ENCODE data around the gene VANGL1. TPM values are rescaled to one million over a fixed set of nuclear protein-coding genes. Genes with fewer than 3 reads are reported as not detected.
"Not testable (repeated sequence)": the region's sequence is repeated elsewhere in the genome, so short reads cannot be mapped to it uniquely, and the experiment has no call there.

VANGL1 gene
- total RNA-seq, 4 donors from 2014 or later, result 17.7 to 33.6 (median 26.2) TPM

DNA sequence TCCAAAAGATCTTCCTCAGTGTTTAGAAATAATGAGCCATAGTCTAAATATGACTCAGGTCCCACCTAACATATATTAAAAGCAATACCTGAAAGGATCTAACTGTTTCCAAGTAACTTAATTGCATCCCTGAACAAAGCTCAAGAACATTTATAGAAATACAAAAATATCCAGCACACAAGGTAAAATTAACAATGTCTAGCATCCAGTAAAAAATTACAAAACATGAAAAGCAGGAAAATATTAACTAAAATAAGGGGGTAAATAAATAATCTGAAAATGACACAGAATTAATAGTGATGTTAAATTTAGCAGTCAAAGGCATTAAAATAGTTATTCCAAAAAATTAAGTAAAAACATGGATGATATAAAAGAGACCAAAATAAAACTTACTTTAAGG lies 21.3 kb upstream of the VANGL1 start:
- Histone ChIP-seq H3K4me3 (no peak overlapping the region), H3K4me1 (peaks cover 3% of the 10 kb centered on the region), H3K27ac (no peak overlapping the region), H3K36me3 (no peaks in the 10 kb centered on the region), H3K27me3 (peaks cover 2% of the 10 kb centered on the region), H3K9me3 (peaks cover 10% of the 10 kb centered on the region)
- TF ChIP-seq EP300 (IDR thresholded peaks at IDR 0.05), result no peak
- TF ChIP-seq CTCF (IDR thresholded peaks at IDR 0.05), result no peak
- TF ChIP-seq POLR2AphosphoS5 (IDR thresholded peaks at IDR 0.05), result no peak
- no peak for TF ChIP-seq POLR2A (IDR thresholded peaks at IDR 0.05)
- no peak for DNase-seq (ENCODE audit: low spot score in 2 of 2)

DNA sequence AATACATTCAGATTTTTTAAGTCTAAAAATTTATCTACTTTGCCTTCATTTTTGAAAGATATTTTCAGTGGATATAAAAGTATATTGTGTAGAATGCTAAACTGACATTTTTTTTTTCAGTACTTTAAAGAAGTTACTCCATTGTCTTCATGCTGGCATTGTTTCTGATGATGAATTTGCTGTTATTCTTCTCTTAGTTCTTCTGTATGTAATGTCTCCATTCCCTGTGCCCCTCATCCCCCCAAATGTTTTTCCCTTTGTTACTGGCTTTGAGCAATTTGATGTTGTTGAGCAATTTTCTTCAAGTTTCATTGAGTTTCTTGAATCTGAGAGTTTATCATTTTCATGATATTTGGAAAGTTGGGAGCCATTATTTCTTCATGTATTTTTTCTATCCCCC lies 20.8 kb upstream of the VANGL1 start:
- Histone ChIP-seq H3K9me3 (peaks cover 10% of the 10 kb centered on the region), H3K4me1 (peaks cover 3% of the 10 kb centered on the region), H3K27me3 (peaks cover 2% of the 10 kb centered on the region), H3K36me3 (no peaks in the 10 kb centered on the region), H3K4me3 (no peak overlapping the region), H3K27ac (no peak overlapping the region)
- DNase-seq (ENCODE audit: low spot score in 2 of 2), result no peak
- no peak for TF ChIP-seq POLR2AphosphoS5 (IDR thresholded peaks at IDR 0.05)
- TF ChIP-seq POLR2A (IDR thresholded peaks at IDR 0.05), result no peak
- no peak for TF ChIP-seq CTCF (IDR thresholded peaks at IDR 0.05)
- no peak for TF ChIP-seq EP300 (IDR thresholded peaks at IDR 0.05)

DNA sequence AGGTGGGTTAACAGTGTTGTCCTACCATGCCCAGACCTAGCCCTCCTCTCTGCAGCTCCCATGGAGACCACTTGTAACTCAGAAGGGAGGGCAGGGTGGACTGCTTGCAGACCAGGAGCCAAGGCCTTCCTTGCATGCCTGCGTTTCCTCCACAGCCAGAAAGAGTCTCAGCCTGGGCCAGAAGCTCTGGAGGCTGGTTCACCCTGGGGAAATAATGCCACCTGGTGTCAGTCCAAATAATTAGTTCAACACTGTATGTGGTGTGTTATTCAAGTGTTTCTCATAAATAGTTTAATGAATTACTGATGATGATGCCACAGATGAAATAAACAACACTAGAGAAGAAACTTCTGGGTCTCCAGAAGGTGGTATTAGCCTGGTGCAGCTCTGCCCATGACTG lies 16.9 kb upstream of the VANGL1 start:
- Histone ChIP-seq H3K27ac (no peak overlapping the region), H3K36me3 (no peaks in the 10 kb centered on the region), H3K27me3 (no peaks in the 10 kb centered on the region), H3K4me3 (no peak overlapping the region), H3K9me3 (peaks cover 10% of the 10 kb centered on the region), H3K4me1 (peaks cover 3% of the 10 kb centered on the region)
- 75% methylated on average over 1 of the region's 1 CpG for WGBS
- DNase-seq (ENCODE audit: low spot score in 2 of 2), result no peak
- TF ChIP-seq POLR2AphosphoS5 (IDR thresholded peaks at IDR 0.05) (no peak), CTCF (IDR thresholded peaks at IDR 0.05) (no peak), POLR2A (IDR thresholded peaks at IDR 0.05) (no peak), EP300 (IDR thresholded peaks at IDR 0.05) (no peak)

DNA sequence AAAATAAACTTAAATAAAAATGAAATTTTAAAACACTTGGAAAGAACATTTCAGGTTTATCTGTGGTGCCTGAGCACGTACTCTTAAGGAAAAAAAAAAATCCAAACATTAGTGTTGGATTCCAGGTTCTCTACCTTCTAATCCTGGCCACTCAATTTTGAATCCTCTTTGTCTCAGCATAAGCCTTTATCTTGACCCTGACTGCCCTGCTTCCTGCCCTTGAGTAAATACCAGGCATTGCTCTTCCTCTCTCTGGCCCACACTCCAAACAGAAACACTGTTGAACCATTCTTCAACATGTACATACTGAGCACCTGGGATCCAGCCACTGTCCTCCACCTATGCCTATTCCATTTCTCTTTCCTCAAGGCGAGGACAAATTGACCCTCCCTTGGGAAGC lies 11.4 kb upstream of the VANGL1 start:
- no peak overlapping the region for H3K27ac ChIP-seq
- H3K36me3 ChIP-seq, result no peaks in the 10 kb centered on the region
- no peaks in the 10 kb centered on the region for H3K9me3 ChIP-seq
- no peak overlapping the region for H3K4me3 ChIP-seq
- 91% methylated on average over 2 of the region's 2 CpGs for WGBS
- H3K4me1 ChIP-seq, result peaks cover under 1% of the 10 kb centered on the region
- TF ChIP-seq CTCF (IDR thresholded peaks at IDR 0.05) (no peak), POLR2AphosphoS5 (IDR thresholded peaks at IDR 0.05) (no peak), POLR2A (IDR thresholded peaks at IDR 0.05) (no peak), EP300 (IDR thresholded peaks at IDR 0.05) (no peak)
- H3K27me3 ChIP-seq, result no peaks in the 10 kb centered on the region
- no peak for DNase-seq (ENCODE audit: low spot score in 2 of 2)

- WGBS, result 80% methylated on average over 4 of the region's 4 CpGs
- no peak overlapping the region for H3K4me3 ChIP-seq
- no peak overlapping the region for H3K27ac ChIP-seq
- no peak for DNase-seq (ENCODE audit: low spot score in 2 of 2)
- H3K36me3 ChIP-seq, result no peaks in the 10 kb centered on the region
- H3K9me3 ChIP-seq, result peaks cover 3% of the 10 kb centered on the region
- no peaks in the 10 kb centered on the region for H3K27me3 ChIP-seq
- no peaks in the 10 kb centered on the region for H3K4me1 ChIP-seq
- TF ChIP-seq EP300 (IDR thresholded peaks at IDR 0.05) (no peak), POLR2A (IDR thresholded peaks at IDR 0.05) (no peak), CTCF (IDR thresholded peaks at IDR 0.05) (no peak), POLR2AphosphoS5 (IDR thresholded peaks at IDR 0.05) (no peak)
Observed at GRCh38 chr1:115632251-115633026, 9.3 kb upstream of the VANGL1 start.

GRCh38 chr1:115633606-115634005 lies 8.2 kb upstream of the VANGL1 start:
- H3K4me3 ChIP-seq; DNase-seq (ENCODE audit: low spot score in 2 of 2); H3K4me1 ChIP-seq; H3K27ac ChIP-seq; H3K36me3 ChIP-seq; H3K9me3 ChIP-seq; H3K27me3 ChIP-seq: not testable (repeated sequence)
- 94% methylated on average over 1 of the region's 1 CpG for WGBS

GRCh38 chr1:115637247-115637646 lies 4.5 kb upstream of the VANGL1 start:
- not testable (repeated sequence) for H3K27ac ChIP-seq; H3K36me3 ChIP-seq; H3K27me3 ChIP-seq; H3K4me1 ChIP-seq; H3K9me3 ChIP-seq; H3K4me3 ChIP-seq; DNase-seq (ENCODE audit: low spot score in 2 of 2)
- 94% methylated on average over 1 of the region's 1 CpG for WGBS

All from suprapubic skin (tissue), 4 donors.